NCI-H1436 treated with DMSO at 0.1 percent for 48 hours (cell line): ENCODE measurements around the gene LDLRAD2.
A peak's percentile ranks its signal among the peaks of the same experiment; 100 is the strongest.
"Not testable (repeated sequence)": the region's sequence is repeated elsewhere in the genome, so short reads cannot be mapped to it uniquely, and the experiment has no call there.

ENCODE experiments used
- DNase-seq: peaks from one replicate; lab custom pipeline; 2025; lab: John Stamatoyannopoulos, UW

LDLRAD2 gene, protein sequence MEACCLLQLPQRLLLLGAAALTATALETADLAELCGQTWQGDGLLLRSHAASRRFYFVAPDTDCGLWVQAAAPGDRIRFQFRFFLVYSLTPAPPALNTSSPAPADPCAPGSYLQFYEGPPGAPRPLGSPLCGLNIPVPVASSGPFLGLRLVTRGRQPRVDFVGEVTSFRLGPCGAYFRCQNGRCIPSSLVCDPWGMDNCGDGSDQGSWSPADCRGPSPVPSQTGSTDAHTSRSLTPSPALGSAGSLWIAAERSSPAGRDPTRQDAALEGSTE

DNA sequence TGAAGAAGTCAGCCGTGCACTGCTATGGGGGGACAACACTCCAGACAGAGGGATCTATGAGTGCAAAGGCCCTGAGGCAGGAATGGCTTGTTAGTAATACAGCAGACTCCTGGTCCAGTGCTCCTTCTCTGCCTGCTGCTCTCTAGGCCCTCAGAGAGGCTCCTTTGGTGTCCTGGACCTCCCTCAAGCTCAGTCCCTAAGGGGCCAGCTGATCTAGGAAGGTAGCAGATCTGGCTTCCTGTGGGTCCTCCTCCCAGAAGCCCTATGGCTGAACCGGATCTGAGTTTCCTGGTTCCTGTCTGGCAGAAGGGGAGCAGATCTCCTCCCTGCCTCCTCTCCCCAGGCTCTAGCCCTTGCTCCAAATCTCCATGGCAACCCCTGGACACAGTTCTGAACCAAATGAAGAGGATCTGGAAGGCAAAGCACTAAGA lies at the start of gene LDLRAD2:
LDLRAD2 (plus strand) TSS at position 391 of the 431 bp plus-strand sequence. CDS start 187 bp downstream, outside the sequence.
- DNase-seq = no peak

DNA sequence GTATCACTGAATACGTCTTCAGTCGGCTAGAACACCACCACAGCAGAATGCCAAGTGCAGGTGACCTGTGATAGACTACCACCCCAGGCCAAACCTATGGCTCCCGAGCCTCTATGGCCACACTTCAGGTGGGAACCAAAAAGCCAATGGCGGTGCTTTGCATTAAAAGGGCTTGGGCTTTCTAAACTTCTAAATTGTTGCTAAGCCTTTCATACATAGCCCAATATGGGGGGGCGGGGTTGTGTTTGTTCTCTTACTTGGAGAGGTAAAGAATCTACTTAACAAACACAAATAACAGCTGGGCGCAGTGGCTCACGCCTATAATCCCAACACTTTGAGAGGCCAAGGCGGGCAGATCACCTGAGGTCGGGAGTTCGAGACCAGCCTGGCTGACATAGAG lies 48.8 kb upstream of the LDLRAD2 start:
- no peak for DNase-seq

DNA sequence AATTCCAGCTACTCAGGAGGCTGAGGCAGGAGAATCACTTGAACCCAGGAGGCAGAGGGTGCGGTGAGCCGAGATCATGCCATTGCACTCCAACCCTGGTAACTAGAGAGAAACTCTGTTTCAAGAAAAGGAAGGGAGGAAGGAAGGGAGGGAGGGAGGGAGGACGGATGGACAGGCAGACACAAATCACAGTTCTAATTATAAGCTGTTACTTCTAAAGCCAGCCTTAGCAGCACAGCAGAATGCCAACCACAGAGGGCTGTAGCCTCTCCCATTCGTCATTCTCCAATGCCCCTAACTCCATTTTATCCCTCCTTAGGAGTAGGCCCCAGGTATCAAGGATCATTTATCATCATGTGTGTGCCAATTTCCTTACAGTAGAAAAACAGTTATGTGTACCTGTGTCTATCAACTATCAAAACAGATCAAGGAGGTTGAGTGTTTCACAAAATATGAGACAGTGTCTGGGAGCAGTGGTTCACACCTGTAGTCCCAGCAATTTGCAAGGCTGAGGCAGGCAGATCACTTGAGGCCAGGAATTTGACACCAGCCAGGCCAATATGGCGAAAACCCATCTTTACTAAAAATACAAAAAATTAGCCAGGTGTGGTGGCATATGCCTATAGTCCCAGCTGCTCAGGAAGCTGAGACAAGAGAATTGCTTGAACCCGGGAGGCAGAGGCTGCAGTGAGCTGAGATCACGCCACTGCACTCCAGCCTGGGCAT lies 48.2 kb upstream of the LDLRAD2 start:
- DNase-seq = no peak

DNA sequence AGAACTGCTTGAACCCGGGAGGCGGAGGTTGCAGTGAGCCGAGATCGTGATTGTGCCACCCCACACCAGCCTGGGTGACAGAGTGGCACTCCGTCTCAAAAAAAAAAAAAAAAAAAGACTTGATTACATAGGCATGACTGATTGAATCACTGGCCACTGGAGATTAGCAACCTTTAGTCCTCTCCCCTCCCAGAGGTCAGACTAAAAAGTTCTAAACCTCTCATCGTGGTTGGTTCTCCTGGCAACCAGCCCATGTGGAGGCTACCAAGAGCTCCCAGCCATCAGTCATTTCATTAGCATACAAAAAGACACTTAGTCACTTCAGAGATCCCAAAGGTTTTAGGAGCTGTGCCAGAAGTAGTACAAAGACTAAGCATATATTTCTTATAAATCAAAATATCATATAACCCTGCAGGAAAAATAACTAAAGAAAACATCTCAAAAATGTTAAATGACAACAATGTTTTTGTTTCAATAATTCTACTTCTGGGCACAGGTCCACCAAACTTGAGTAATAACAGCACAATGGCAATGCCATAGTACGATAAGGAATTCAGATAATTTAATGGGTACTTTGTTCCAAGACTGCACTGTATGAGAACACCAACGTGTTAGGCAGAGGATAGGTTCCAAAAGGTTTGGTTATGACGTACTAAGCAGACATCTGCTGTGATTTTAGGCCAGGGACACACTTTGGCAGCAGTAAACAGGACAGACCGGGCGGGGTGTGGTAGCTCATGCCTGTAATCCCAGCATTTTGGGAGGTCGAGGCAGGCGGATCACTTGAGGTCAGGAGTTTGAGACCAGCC lies 47.2 kb upstream of the LDLRAD2 start:
- no peak for DNase-seq

DNA sequence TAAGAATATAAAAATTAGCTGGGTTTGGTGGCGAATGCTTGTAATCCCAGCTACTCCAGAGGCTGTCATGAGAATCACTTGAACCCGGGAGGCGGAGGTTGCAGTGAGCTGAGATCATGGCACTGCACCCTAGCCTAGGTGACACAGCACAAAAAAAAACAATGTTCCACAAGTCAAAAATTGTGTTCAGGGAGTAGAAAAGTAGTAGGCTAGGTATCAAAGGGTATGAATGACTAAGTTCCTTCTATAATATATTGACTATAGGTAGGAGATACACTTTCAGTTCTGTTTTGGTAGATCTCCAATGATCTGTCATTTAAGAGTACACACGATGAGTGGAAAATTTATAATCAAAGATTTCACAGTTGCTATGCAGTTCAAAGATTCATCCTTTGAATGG lies 45.9 kb upstream of the LDLRAD2 start:
- no peak for DNase-seq

DNA sequence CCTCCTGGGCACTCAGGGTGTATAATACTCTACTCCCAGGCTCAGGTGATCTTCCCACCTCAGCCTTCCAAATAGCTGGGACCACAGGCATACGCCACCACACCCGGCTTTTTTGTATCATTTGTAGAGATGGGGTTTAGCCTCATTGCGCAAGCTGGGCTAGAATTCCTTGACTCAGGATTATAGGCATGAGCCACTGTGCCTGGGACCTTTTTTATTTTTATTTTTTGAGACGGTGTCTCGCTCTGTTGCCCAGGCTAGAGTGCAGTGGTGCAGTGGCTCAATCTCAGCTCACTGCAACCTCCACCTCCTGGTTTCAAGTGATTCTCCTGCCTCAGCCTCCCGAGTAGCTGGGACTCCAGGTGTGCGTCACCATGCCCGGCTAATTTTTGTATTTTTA lies 45.0 kb upstream of the LDLRAD2 start:
- DNase-seq = not testable (repeated sequence)

DNA sequence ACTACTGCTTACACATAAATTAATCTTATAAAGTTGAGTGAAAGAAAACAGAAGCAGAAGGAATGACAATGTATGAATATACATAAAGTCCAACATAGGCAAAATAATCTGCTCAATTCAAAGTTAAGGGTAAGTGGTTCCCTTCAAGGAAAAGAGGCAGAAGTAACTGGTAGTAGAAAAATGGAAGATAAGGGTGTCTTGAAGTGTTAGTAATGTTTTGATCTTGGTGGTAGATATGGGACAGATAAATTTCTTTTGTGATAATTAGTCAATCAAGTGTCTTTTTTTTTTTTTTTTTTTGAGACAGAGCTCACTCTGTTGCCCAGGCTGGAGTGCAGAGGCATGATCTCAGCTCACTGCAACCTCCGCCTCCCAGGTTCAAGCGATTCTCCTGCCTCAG lies 41.9 kb upstream of the LDLRAD2 start:
- DNase-seq = no peak

DNA sequence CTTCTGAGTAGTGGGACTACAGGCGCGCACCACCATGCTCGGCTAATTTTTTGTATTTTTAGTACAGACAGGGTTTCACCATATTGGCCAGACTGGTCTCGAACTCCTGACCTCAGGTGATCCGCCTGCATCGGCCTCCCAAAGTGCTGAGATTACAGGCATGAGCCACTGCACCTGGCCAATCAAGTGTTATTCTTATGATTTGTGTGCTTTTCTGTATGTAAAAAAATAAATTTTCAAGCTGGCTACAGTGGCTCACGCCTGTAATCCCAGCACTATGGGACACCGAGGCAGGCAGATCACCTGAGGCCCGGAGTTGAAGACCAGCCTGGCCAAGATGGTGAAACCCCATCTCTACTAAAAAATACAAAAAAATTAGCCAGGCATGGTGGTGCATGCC lies 41.5 kb upstream of the LDLRAD2 start:
- DNase-seq = not testable (repeated sequence)

DNA sequence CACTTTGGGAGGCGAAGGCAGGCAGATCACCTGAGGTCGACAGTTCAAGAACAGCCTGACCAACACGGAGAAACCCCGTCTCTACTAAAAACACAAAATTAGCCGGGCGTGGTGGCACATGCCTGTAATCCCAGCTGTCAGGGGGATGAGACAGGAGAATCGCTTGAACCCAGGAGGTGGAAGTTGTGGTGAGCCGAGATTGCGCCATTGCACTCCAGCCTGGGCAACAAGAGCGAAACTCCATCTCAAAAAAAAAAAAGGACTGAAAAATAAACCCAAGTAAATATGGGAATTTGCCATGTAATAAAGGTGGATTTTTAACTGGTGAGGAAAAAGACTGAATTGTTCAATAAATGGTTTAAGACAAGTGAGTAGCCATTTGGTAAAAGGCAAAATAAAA lies 40.4 kb upstream of the LDLRAD2 start:
- not testable (repeated sequence) for DNase-seq

DNA sequence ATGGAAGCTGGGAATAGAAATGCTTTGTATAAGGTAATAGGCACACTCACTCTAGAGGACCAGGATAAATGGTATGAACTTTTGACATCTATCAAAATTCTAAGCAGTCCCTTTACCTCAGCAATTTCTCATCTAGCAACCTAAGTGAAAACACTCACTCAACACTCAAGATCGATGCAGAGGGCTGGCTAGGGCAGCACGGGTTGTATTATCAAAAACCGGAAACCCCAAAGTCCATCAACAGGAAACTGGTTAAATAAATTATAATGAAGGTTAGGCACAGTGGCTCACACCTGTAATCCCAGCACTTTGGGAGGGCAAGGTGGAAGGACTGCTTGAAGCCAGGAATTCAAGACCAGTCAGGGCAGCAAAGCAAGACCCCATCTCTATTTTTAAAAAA lies 38.5 kb upstream of the LDLRAD2 start:
- no peak for DNase-seq

DNA sequence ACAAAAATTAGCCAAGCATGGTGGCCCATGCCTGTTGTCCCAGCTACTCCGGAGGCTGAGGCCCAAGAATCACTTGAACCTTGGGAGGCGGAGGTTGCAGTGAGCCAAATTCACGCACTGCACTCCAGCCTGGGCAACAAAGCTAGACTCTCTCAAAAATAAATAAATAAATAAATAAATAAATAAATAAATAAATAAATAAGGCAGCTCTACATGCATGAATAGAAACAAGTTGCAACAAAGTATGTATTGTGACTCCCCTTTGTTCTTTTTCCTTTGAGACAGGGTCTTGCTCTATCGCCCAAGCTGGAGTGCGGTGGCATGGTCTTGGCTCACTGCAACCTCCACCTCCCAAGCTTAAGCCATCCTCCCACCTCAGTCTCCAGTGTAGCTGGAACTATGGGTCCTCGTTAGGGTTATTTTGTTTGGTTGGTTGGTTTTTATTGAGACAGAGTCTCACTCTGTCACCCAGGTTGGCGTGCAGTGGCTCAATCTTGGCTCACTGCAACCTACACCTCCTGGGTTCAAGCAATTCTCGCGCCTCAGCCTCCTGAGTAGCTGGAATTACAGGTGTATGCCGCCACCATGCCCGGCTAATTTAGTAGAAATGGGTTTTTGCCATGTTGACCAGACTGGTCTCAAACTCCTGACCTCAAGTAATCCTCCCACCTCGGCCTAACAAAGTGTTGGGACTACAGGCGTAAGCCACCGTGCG lies 37.1 kb upstream of the LDLRAD2 start:
- DNase-seq = no peak

DNA sequence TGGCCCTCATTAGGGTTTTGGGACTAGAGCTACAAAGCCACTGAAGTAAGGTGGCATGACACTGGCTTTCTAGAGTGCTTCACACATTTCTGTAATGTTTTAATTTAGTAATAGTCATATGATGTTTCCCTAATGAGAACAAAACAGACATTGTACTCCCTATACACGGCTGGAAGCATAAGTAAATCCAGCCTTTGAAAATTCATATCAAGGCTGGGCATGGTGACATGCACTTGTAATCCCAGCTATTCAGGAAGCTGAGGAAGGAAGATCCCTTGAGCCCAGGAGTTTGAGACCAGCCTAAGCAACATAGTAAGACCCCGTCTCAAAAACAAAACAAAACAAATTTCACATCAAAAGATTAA lies 36.5 kb upstream of the LDLRAD2 start:
- no peak for DNase-seq

DNA sequence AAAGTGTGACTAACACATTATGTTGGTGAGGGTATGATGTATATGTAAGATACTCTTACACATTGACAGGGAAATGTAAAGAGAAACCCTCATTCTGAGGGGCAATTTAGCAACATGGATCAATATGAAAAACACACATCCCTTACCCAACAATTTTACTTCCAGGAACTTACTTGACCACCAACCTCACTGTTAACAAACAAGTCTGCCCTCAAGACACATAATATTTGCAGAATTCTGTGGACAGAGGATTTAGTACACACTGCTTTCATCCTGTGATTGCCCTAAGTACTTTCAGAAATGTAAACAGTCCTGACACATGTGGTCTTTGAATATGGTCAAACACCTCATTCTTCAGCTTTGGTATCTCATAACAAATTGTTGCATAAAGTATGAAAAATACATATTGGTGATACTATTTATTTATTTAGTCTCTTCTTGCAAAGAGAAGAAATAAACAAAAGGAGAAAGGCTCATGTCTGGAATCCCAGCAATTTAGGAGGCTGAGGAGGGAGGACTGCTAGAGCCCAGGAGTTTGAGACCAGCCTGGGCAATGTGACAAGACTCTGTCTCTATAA lies 36.0 kb upstream of the LDLRAD2 start:
- no peak for DNase-seq

DNA sequence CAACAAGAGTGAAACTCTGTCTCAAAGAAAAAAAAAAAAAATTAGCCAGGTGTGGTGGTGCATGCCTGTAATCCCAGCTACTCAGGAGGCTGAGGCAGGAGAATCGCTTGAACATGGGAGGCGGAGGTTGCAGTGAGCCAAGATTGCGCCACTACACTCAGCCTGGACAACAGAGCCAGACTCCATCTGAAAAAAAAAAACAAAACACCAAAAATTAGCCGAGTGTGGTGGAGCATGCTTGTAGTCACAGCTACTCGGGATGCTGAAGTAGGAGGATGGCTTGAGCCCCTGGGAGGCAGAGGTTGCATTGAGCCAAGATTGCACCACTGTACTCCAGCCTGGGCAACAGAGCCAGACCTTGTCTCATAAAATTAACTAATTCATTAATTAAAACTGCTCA lies 35.1 kb upstream of the LDLRAD2 start:
- DNase-seq = not testable (repeated sequence)

DNA sequence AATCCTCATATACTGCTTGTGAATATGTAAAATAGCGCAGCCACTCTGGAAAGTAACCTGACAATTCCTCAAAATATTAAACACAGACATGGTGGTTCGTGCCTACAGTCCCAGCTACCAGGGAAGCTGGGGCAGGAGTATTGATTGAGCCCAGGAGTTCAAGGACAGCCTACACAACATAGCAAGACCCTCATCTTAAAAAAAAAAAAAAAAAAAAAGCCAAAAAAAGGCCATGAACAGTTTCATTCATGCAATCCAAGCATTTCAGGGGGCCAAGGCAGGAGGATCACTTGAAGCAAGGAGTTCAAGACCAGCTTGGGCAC lies 33.7 kb upstream of the LDLRAD2 start:
- no peak for DNase-seq

DNA sequence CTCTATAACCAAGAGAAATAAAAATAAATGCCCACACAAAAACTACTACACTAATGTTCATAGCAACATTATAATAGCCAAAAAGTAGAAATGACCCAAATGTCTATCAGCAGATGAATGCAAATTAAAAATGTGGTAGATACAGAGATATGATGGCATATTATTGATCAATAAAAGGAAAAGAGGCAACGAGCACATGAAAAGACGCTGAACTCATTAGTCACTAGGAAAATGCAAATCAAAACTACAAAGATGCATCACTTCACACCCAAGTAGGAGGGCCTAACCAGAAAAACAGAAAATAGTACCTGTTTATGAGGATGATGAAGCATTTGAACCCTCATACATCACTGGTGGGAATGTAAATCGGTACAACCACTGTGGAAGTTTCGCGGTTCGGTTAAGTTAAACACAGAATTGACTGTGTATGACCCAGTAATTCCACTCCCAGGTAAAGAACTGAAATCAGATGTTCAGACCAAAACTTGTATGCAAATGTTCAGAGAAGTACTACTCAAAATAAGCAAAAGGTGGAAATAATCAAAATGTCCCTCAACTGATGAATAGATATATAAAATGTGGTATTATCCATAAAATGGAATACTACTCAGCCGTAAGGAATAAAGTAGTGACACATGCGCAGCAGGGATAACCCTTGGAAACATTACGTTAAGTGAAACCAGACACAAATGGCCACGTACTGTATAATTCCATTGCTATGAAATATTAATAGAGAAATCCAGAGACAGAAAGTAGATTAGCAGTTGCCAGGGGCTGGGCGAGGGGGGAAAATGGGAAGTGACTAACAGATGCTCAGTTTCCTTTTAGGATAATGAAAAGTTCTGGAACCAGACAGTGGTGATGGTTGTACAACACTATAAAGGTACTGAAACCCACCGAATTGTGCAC lies 32.2 kb upstream of the LDLRAD2 start:
- DNase-seq = no peak

DNA sequence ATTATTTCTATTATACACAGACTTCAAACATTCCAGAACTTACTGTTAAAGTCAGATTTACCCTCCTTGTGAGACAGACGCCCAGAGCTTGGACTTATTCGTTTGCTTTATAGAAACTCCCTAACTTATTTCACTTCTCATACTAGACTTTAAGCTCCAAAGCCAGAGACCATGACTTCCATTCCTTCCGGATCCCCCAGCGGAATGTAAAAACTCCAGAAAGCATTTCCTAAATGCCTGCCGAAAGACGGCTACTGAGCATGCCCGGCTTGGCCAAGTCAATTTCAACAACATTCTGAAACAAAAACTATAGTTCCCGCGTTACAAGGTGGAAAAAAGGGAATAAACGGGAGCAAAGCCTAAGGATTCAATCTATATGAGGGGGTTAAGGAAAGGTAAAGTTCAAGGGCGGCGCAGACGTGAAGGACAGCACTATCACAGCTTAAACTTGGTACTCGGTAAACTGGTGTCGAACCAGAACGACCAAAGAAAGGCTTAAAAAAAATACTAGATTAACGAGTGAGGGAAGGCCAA lies 30.2 kb upstream of the LDLRAD2 start:
- no peak for DNase-seq

DNA sequence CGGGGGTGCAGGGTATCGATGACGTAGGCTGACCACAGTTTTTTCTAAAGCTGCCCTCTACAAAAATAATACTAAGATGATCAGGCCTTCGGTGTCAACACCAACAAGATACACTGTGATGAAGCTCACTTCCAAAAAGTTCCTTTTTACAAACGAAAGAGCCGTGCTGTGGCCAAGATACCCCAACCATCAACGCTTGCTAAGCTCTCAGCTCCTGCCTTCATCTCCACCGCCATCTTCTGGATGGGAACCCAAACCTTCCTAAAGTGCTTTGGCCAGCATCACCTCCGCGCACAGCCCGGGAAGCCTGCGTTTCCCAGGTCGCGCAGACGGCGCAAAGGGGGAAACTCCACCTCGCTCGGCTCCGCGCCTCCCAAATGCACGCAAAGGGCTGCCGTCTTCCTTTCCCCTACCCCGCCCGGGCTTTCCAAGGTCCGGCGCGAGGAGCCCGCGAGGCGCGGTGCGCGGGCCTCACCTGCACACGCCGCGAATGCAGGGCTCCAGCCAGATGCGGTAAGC lies 29.7 kb upstream of the LDLRAD2 start:
- no peak for DNase-seq

DNA sequence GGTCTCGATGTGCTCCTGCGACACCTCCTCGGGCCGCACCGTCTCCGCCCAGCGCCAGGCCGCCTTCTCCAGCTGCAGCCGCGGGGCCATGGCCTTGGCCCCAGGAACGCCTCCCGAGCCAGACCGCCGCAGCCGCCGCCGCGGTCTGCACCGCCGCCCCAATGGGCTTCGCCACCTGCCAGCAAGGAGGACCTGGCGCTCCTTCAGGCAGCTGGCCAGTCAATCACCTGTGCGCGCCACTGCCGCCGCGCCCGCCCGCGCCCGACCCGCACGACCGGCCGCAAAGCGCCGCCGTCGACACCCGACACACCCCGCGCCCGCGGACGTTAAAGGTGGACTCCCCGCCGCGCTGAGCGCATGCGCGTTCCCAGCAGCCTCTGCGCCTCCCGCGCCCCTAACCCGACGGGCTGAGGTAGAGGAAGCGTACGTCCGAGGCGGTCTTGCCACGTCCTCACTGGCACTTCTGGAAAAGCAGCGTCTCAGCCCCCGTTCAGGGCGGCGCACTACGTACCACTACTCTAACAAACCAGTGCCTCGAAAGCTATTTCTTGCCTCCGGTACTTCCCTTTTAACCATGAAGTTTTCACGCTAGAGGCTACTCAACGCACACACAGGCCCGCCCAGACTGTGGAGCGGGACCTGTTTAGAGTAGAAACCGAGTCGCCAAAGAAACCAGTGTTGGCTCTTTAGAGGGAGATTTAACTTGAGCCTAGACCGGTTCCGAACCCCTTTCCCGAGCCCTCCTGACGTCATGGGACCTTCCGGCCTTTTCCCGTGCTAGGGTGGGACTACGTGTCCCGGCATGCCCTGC lies 29.0 kb upstream of the LDLRAD2 start, which contains the start of gene USP48:
USP48 (minus strand) TSS at position 282 of the 811 bp plus-strand sequence; CDS start at position 90, 192 bp downstream.
- peak; percentile 62 for DNase-seq
